ENCODE measurements around the gene ATP1B1.

- no peak for TF ChIP-seq ATF2 (CRISPR knock-in tag; IDR thresholded peaks at IDR 0.05; ENCODE audit: borderline replicate concordance, low read depth)
- TF ChIP-seq CTCF (IDR thresholded peaks at IDR 0.05), result no peak
- TF ChIP-seq ZBTB43 (CRISPR knock-in tag; IDR thresholded peaks at IDR 0.05), result no peak
- no peak for TF ChIP-seq MLX (CRISPR knock-in tag; IDR thresholded peaks at IDR 0.05)
Observed at GRCh38 chr1:169085911-169086310, 20.6 kb upstream of the ATP1B1 start.

Data from WTC11 (cell line).